GM13977 (cell line): ENCODE results near the gene POU3F3.

Source experiments
- DNase-seq: peaks from one replicate; pipeline ENCODE4 v3.0.0; 2012; ENCODE audit warnings: low spot score
- CTCF ChIP-seq: IDR thresholded peaks from 2 replicates; pipeline ENCODE4 v1.5.1; 2012; ENCODE audit warnings: mild to moderate bottlenecking, control low read depth; ENCODE audit not compliant: insufficient read depth; ENCODE audit errors: extremely low read depth, missing control alignments
- in situ Hi-C: fragments of 300-500 bp; cut with MboI; formaldehyde crosslinking; loops from one replicate; pipeline ENCODE4 v1.12.0; 2022; ENCODE audit warnings: low sequenced_read_pairs, low pct_unique_long_range_greater_than_20kb, mixed read lengths, inconsistent platforms; ENCODE audit not compliant: unreplicated experiment

The POU3F3 gene

GRCh38 chr2:104825124-104825865, 28.6 kb upstream of the POU3F3 start:
- in situ Hi-C loops, result no loop called here
- DNase-seq, result no peak
- no peak for TF ChIP-seq CTCF

GRCh38 chr2:104826016-104826415, 27.9 kb upstream of the POU3F3 start:
- in situ Hi-C loops, result no loop called here
- no peak for TF ChIP-seq CTCF
- no peak for DNase-seq

- in situ Hi-C loops, result no loop called here
- no peak for TF ChIP-seq CTCF
- no peak for DNase-seq
Measured at GRCh38 chr2:104831742-104832141, 22.2 kb upstream of the POU3F3 start.

DNA sequence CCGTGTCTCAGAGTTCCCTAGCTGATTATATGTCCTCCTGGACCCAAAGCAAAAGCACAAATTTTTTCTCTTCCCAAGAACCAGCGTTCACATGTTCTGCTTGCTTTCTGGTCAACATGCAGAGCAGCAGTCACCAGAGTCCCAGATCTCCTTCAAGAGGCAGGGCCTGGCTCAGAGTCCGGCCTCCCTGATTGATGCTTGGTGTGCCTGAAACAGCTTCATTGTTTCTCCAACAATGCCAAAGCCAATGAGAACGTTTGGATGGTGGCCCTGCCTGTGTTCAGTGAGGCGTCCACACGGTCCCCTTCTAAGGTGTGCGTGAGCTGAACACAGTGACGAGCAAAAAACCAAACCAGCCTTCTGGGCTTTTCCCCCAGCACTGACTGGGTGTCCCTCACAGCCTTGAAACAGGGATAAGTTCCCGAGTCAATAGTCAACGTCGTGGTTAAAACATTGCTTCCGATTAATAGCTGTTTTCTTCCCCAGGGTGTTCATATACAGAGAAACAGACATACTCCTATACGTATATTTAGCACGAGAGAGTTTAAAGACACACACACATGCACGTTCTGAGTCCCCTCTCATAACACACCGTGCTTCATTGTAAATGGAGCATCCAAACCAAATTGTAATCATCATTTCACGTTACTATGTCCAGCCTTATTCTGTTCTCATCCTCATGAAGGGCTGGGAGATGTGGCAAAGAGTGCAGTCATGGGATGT, 19.3 kb upstream of the POU3F3 start:
- in situ Hi-C loops, result no loop called here

GRCh38 chr2:104836265-104836664, 17.6 kb upstream of the POU3F3 start:
- DNase-seq, result no peak
- in situ Hi-C loops, result no loop called here
- TF ChIP-seq CTCF, result no peak

More for the DNA sequence above, 19.3 kb upstream of the POU3F3 start:
- no peak for DNase-seq
- TF ChIP-seq CTCF, result no peak

GRCh38 chr2:104836841-104837240, 17.1 kb upstream of the POU3F3 start:
- DNase-seq, result no peak
- no peak for TF ChIP-seq CTCF
- in situ Hi-C loops, result no loop called here
